Trophoblast cell (in vitro differentiated cells and primary cell): ENCODE results near the gene KLF16.
"Not testable (repeated sequence)": the region's sequence is repeated elsewhere in the genome, so short reads cannot be mapped to it uniquely, and the experiment has no call there.

Experiments
- DNase-seq, 2 donors: peaks; one replicate each; pipeline ENCODE4 v3.0.0-alpha.2; 2016
- H2AFZ ChIP-seq: 2 replicates; pipeline ENCODE4 v1.6.1; 2013; ENCODE audit warnings: low read length, moderate library complexity, mild to moderate bottlenecking; ENCODE audit not compliant: insufficient read depth, poor library complexity
- H2AK5ac ChIP-seq: 2 replicates; pipeline ENCODE4 v1.6.1; 2013; ENCODE audit warnings: mild to moderate bottlenecking, low read length
- H2BK120ac ChIP-seq: 2 replicates; pipeline ENCODE4 v1.6.1; 2013; ENCODE audit warnings: low read length, mild to moderate bottlenecking, moderate library complexity; ENCODE audit not compliant: insufficient read depth, poor library complexity
- H2BK12ac ChIP-seq: 2 replicates; pipeline ENCODE4 v1.6.1; 2013; ENCODE audit warnings: mild to moderate bottlenecking, low read length, moderate library complexity
- H2BK5ac ChIP-seq: 2 replicates; pipeline ENCODE4 v1.6.1; 2013; ENCODE audit warnings: low read length, low read depth, moderate library complexity, mild to moderate bottlenecking; ENCODE audit not compliant: poor library complexity
- H3K14ac ChIP-seq: 2 replicates; pipeline ENCODE4 v1.6.1; 2013; ENCODE audit warnings: mild to moderate bottlenecking, low read length
- H3K18ac ChIP-seq: 2 replicates; pipeline ENCODE4 v1.6.1; 2013; ENCODE audit warnings: mild to moderate bottlenecking, low read length
- H3K23ac ChIP-seq: 2 replicates; pipeline ENCODE4 v1.6.1; 2013; ENCODE audit warnings: low read length
- H3K27ac ChIP-seq: 2 replicates; pipeline ENCODE4 v1.5.1; 2013; ENCODE audit warnings: low read depth, mild to moderate bottlenecking, inconsistent platforms, low read length, moderate library complexity
- H3K27me3 ChIP-seq: 2 replicates; pipeline ENCODE4 v1.6.1; 2013; ENCODE audit warnings: inconsistent platforms, mild to moderate bottlenecking, low read length, moderate library complexity; ENCODE audit not compliant: insufficient read depth
- H3K36me3 ChIP-seq, 2 experiments: 1 replicate in 1 of 2; 2 replicates in 1 of 2; pipeline ENCODE4 v1.6.1; 2013; ENCODE audit warnings: low read length in 2 of 2, mild to moderate bottlenecking in 2 of 2, moderate library complexity in 1 of 2; ENCODE audit not compliant: insufficient read depth in 2 of 2, control insufficient read depth in 1 of 2
- H3K4ac ChIP-seq: 2 replicates; pipeline ENCODE4 v1.6.1; 2013; ENCODE audit warnings: low read depth, mild to moderate bottlenecking, low read length, moderate library complexity
- H3K4me1 ChIP-seq, 2 experiments: 1 replicate in 1 of 2; 2 replicates in 1 of 2; pipeline ENCODE4 v1.6.1; 2013; ENCODE audit warnings: low read length in 2 of 2, mild to moderate bottlenecking in 2 of 2, moderate library complexity in 1 of 2; ENCODE audit not compliant: insufficient read depth in 2 of 2, control insufficient read depth in 1 of 2
- H3K4me2 ChIP-seq: 2 replicates; pipeline ENCODE4 v1.6.1; 2013; ENCODE audit warnings: inconsistent platforms, mild to moderate bottlenecking, low read length, moderate library complexity
- H3K4me3 ChIP-seq: 2 replicates; pipeline ENCODE4 v1.5.1; 2013; ENCODE audit warnings: mild to moderate bottlenecking, low read depth, low read length, inconsistent platforms
- H3K79me1 ChIP-seq: one replicate; pipeline ENCODE4 v1.6.1; 2013; ENCODE audit warnings: low read length
- H3K79me2 ChIP-seq: 2 replicates; pipeline ENCODE4 v1.6.1; 2013; ENCODE audit warnings: low read length, mild to moderate bottlenecking; ENCODE audit not compliant: control insufficient read depth, insufficient read depth, poor library complexity
- H3K9ac ChIP-seq: 2 replicates; pipeline ENCODE4 v1.6.1; 2013; ENCODE audit warnings: mild to moderate bottlenecking, low read length
- H3K9me3 ChIP-seq: 2 replicates; pipeline ENCODE4 v1.6.1; 2013; ENCODE audit warnings: low read depth, mild to moderate bottlenecking, control low read depth, inconsistent platforms, low read length; ENCODE audit not compliant: insufficient read depth
- H4K12ac ChIP-seq: 2 replicates; pipeline ENCODE4 v1.6.1; 2013; ENCODE audit warnings: low read depth, mild to moderate bottlenecking, low read length, moderate library complexity
- H4K8ac ChIP-seq: 2 replicates; pipeline ENCODE4 v1.6.1; 2013; ENCODE audit warnings: low read depth, mild to moderate bottlenecking, low read length, moderate library complexity
- H4K91ac ChIP-seq: one replicate; pipeline ENCODE4 v1.6.1; 2013; ENCODE audit warnings: low read depth, mild to moderate bottlenecking, low read length, moderate library complexity
- WGBS: extraction: QIAGEN DNeasy Blood & Tissue Kit; methylation state at CpG from one replicate; pipeline ENCODE4 v1.1.7; 2013; ENCODE audit warnings: missing lambda C conversion rate; ENCODE audit not compliant: insufficient read length, insufficient coverage; ENCODE audit errors: extremely low coverage; 5-methylcytosine and 5-hydroxymethylcytosine counted together

The KLF16 gene

DNA sequence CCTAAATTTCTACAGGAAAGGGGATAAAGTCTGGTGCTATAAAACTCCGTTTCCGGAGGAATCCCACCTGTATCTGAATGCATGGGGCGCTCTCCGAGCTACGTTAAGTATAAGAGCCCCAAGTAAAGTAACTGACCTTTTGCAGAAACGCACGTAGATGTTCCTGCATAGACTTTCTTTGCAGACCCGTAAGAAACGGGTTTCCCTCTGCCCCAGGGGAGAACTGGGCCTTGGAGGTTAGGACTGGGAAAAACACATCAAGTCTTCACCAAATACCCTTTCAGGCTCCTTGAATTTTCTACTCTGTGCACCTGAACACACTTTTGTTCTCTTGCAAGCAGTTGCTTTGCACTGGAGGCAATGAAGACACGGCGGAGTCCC lies 11.9 kb upstream of the KLF16 start:
- H3K14ac ChIP-seq, H4K12ac ChIP-seq, H3K27me3 ChIP-seq, H2BK12ac ChIP-seq, H2AK5ac ChIP-seq, H3K9me3 ChIP-seq, H2BK120ac ChIP-seq, H3K79me1 ChIP-seq, H4K91ac ChIP-seq, DNase-seq, H3K18ac ChIP-seq, H2BK5ac ChIP-seq, H3K23ac ChIP-seq, H2AFZ ChIP-seq, H4K8ac ChIP-seq: not testable (repeated sequence)
- peaks cover 17 to 29% of the 10 kb centered on the region in 2 experiments for H3K36me3 ChIP-seq
- H3K4ac ChIP-seq, result peak overlapping the region; percentile 69
- H3K4me1 ChIP-seq, result peaks cover 10 to 11% of the 10 kb centered on the region in 2 experiments
- no CpG with 5 or more reads among the region's 11 CpGs for WGBS
- peak overlapping the region; percentile 42 for H3K27ac ChIP-seq
- peaks cover 14% of the 10 kb centered on the region for H3K79me2 ChIP-seq
- peak overlapping the region; percentile 95 for H3K4me3 ChIP-seq
- H3K4me2 ChIP-seq, result peak overlapping the region; percentile 70
- H3K9ac ChIP-seq, result peak overlapping the region; percentile 94

DNA sequence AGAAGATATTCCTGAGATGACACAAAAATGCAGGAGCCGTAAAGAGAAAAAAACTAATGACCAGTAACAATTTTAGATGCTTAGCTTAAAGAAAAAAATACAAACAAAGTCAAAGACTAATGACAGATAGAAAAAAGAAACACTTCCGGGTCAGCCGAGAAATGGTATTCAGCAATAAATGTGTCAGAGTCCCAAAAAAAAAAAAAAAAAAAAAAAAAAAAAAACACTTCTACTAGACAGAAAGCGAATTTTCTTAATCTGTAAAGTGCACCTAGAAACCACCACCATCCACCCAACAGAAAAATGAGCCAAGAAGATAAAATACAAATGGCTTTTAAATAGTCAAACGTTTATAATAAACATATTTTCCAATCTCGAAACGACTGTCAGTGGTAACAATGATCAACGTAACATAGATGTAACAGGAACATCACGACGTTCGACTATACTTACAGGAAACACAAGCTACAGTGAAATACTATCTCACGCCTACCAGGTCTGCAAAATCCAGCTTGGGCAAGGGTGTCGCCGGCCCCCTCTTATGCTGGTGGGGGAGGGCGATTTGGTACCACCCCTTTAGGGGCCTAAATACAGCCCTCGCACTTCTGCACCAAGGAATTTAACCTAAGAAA lies 11.3 kb upstream of the KLF16 start:
- no peak overlapping the region for H2AFZ ChIP-seq
- peaks cover 13 to 26% of the 10 kb centered on the region in 2 experiments for H3K36me3 ChIP-seq
- no CpG with 5 or more reads among the region's 16 CpGs for WGBS
- H2BK5ac ChIP-seq, result no peak overlapping the region
- no peak overlapping the region for H4K91ac ChIP-seq
- H3K4me1 ChIP-seq, result peaks cover 10 to 11% of the 10 kb centered on the region in 2 experiments
- peak overlapping the region; percentile 87 for H3K4ac ChIP-seq
- H3K14ac ChIP-seq, result no peak overlapping the region
- peaks cover 14% of the 10 kb centered on the region for H3K79me2 ChIP-seq
- H3K4me3 ChIP-seq, result no peak overlapping the region
- peak overlapping the region; percentile 76 for H3K9ac ChIP-seq
- H3K27me3 ChIP-seq, result no peaks in the 10 kb centered on the region
- no peak overlapping the region for H4K8ac ChIP-seq
- H3K23ac ChIP-seq, result no peak overlapping the region
- no peak overlapping the region for H2BK12ac ChIP-seq
- DNase-seq, result no peak
- no peak overlapping the region for H3K18ac ChIP-seq
- H2BK120ac ChIP-seq, result no peak overlapping the region
- no peak overlapping the region for H4K12ac ChIP-seq
- no peak overlapping the region for H3K27ac ChIP-seq
- H3K9me3 ChIP-seq, result peaks cover 7% of the 10 kb centered on the region
- peaks cover 10% of the 10 kb centered on the region for H3K79me1 ChIP-seq
- H3K4me2 ChIP-seq, result peak overlapping the region; percentile 70
- no peak overlapping the region for H2AK5ac ChIP-seq

DNA sequence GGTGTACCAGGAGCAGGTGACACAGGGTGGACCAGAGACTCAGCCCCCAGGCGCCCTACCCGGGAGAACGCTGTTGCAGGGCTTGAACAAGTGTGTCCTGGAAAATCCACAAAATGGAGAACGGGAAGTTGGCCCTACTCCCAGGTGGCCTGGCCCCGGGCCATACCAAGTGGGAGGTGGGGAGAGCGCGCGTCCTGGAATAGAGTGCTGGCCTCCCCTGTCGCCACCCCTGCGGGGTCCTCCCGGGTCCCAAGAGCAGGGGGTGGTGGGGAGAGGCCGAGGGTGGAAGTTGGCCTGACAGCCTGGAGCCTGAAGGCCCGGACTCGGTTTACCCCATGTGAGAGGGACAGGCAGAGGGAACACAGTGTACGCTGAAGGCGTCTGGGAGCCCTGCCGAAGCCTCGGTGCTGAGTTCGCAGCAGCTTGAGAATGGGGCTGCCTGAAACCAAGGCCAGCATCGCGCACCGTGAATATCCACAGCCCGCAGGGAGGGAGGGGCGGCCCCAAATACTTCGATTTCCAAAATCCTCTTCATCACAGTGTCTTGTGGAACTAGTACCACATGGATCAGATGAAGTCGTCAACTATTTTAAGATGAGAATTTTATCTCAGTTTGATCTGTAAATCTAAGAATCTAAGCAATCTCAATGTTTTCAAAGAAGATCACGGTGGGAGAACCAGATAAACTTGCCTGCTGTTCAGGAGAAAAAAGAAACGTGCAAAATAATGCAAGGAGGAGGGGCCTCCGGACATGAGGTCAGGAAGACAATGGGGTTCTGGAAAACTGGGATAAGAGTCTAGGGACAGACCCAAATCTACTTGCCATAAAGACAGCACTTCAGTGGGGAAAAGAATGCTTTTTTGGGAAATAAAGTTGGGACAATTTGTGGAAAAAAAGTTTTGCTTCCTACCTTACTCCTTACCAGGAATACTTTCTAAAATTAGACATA lies 10.4 kb upstream of the KLF16 start:
- H3K4me2 ChIP-seq, result peak overlapping the region; percentile 46
- no CpG with 5 or more reads among the region's 29 CpGs for WGBS
- peak; percentile 65 to 93 for DNase-seq

DNA sequence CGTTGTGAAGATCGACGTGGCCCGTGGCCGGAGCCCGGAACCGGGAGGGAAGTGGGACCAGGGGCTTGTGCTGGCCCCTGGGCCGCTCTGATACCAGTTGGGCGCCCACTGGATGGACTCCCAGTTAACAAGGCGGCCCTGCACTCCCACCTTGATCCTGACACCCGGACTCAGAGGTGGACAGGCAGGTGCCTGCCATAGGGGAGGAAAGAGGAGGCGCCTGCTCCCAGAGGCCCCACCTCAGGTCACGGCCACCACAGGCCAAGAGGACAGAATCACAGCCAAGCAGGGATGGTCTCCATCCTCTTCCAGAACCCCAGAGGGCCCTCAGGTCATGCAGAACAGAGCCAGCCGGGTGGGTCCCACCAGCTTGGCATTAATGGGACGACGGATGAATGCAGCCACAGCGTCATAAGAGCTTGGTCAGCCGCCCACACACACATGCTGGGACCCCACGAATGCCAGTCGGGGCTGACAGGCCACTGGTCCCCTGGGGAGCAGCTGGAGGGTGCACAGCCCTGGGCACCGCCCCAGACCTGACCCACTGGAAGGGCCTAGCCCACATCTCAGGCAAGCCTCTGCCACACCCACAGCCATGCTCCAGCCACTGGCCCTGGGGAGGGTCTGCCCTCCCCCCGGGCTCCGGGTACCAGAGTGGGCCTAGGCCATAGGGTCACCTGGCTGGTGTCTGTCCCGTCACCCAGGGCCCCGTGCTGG lies 9.6 kb upstream of the KLF16 start:
- Histone ChIP-seq H3K9ac (no peak overlapping the region), H4K12ac (no peak overlapping the region), H2AFZ (peak overlapping the region; percentile 24), H3K27ac (no peak overlapping the region), H2BK5ac (no peak overlapping the region), H3K18ac (peak overlapping the region; percentile 33), H3K4ac (peak overlapping the region; percentile 24), H3K9me3 (peaks cover 7% of the 10 kb centered on the region), H3K79me2 (peaks cover 14% of the 10 kb centered on the region), H4K91ac (no peak overlapping the region), H2BK12ac (no peak overlapping the region), H3K14ac (no peak overlapping the region), H2BK120ac (no peak overlapping the region), H2AK5ac (no peak overlapping the region), H3K4me3 (no peak overlapping the region), H3K4me1 (peaks cover 10 to 11% of the 10 kb centered on the region in 2 experiments), H3K4me2 (no peak overlapping the region), H3K27me3 (no peaks in the 10 kb centered on the region), H3K36me3 (peaks cover 13 to 26% of the 10 kb centered on the region in 2 experiments), H4K8ac (no peak overlapping the region), H3K23ac (no peak overlapping the region), H3K79me1 (peaks cover 10% of the 10 kb centered on the region)
- no peak for DNase-seq
- WGBS, result no CpG with 5 or more reads among the region's 25 CpGs

More for the DNA sequence above, 10.4 kb upstream of the KLF16 start:
- H2AFZ ChIP-seq, result peak overlapping the region; percentile 24
- peaks cover 10 to 11% of the 10 kb centered on the region in 2 experiments for H3K4me1 ChIP-seq
- peak overlapping the region; percentile 35 for H4K8ac ChIP-seq
- H3K4me3 ChIP-seq, result no peak overlapping the region
- H2BK120ac ChIP-seq, result no peak overlapping the region
- peaks cover 10% of the 10 kb centered on the region for H3K79me1 ChIP-seq
- H4K12ac ChIP-seq, result no peak overlapping the region
- H3K9me3 ChIP-seq, result peaks cover 7% of the 10 kb centered on the region
- no peaks in the 10 kb centered on the region for H3K27me3 ChIP-seq
- no peak overlapping the region for H2BK12ac ChIP-seq
- peak overlapping the region; percentile 47 for H3K14ac ChIP-seq
- H2BK5ac ChIP-seq, result no peak overlapping the region
- H2AK5ac ChIP-seq, result no peak overlapping the region
- H3K36me3 ChIP-seq, result peaks cover 13 to 26% of the 10 kb centered on the region in 2 experiments
- peaks cover 14% of the 10 kb centered on the region for H3K79me2 ChIP-seq
- no peak overlapping the region for H3K27ac ChIP-seq
- H3K23ac ChIP-seq, result no peak overlapping the region
- H4K91ac ChIP-seq, result peak overlapping the region; percentile 19
- no peak overlapping the region for H3K9ac ChIP-seq
- peak overlapping the region; percentile 33 for H3K18ac ChIP-seq
- peak overlapping the region; percentile 68 for H3K4ac ChIP-seq
